Measurements from ENCODE around the gene SLC8A3.

- TF ChIP-seq USF2 (IDR thresholded peaks at IDR 0.05; ENCODE audit: borderline replicate concordance, low read depth, low read length) (no peak), GABPA (IDR thresholded peaks at IDR 0.05; ENCODE audit: low read depth) (no peak), RAD21 (IDR thresholded peaks at IDR 0.05; ENCODE audit: insufficient read depth, low read depth, low read length) (no peak), ATF7 (IDR thresholded peaks at IDR 0.05; ENCODE audit: low read depth) (no peak), RFX5 (IDR thresholded peaks at IDR 0.05; ENCODE audit: low read depth, low read length) (no peak), CTCF (IDR thresholded peaks at IDR 0.05 in 2 of 3, conservative IDR thresholded peaks at IDR 0.05 in 1 of 3; ENCODE audit: control insufficient read depth in 2 of 3, extremely low read depth in 1 of 3, insufficient read depth in 1 of 3, low read depth in 3 of 3, low read length in 3 of 3) (no peak), PBX3 (IDR thresholded peaks at IDR 0.05; ENCODE audit: insufficient replicate concordance, low read depth, low read length) (no peak), MAX (IDR thresholded peaks at IDR 0.05; ENCODE audit: low read depth, low read length) (no peak), ETV6 (conservative IDR thresholded peaks at IDR 0.05 in 1 of 2, IDR thresholded peaks at IDR 0.05 in 1 of 2; ENCODE audit: borderline replicate concordance in 1 of 2, low read depth in 1 of 2) (no peak), BHLHE40 (IDR thresholded peaks at IDR 0.05; ENCODE audit: borderline replicate concordance in 1 of 2, low read depth in 2 of 2, low read length in 1 of 2) (no peak), ESRRA (IDR thresholded peaks at IDR 0.05; ENCODE audit: low read length) (no peak)
Observed at GRCh38 chr14:70140614-70141013, 48.1 kb downstream of the SLC8A3 start.
